Activated CD8-positive, alpha-beta memory T cell treated with anti-CD3 and anti-CD28 coated beads, Interleukin-2, amount 50 U/mL, for 24 hours (primary cell): ENCODE results near the gene ACADL.
"Not testable (repeated sequence)": the region's sequence is repeated elsewhere in the genome, so short reads cannot be mapped to it uniquely, and the experiment has no call there.

Source experiments
- DNase-seq: peaks from one replicate; pipeline ENCODE4 v3.0.0-alpha.2; 2020; ENCODE audit errors: extremely low read depth

The ACADL gene

DNA sequence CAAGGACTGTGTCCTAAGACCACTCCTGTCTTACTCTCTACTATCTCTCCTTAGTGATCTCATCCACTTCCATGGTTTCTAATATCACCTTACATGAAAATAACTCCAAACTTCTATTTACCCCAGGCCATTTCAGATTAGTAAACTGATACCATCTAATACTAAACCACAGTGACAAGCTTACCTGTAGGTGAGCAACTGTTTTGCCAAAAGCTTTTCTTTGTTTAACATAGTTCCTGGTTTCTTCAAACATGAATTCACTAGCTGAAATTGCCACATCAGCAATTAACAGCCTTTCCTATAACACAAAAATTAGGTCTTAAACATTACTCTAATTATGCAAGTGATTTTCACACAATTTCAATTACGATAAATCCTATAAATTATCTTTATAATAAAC is 22.1 kb downstream of the ACADL start:
- no peak for DNase-seq

DNA sequence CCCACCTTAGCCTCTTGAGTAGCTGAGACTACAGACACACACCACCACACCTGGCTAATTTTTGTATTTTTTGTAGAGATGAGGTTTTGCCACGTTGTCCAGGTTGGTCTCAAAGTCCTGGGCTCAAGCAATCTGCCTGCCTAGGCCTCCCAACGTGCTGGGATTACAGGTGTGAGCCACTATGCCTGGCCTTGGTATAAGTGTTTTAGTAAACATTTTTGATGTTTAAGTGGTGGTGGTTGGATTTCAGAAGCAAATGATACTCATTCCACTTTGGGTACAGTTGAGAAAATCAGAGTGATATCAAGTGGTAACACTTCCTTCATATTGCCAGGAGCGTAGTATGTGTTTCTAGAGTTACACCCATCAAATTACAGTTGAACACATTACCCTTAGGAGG is 25.4 kb downstream of the ACADL start:
- DNase-seq = no peak

DNA sequence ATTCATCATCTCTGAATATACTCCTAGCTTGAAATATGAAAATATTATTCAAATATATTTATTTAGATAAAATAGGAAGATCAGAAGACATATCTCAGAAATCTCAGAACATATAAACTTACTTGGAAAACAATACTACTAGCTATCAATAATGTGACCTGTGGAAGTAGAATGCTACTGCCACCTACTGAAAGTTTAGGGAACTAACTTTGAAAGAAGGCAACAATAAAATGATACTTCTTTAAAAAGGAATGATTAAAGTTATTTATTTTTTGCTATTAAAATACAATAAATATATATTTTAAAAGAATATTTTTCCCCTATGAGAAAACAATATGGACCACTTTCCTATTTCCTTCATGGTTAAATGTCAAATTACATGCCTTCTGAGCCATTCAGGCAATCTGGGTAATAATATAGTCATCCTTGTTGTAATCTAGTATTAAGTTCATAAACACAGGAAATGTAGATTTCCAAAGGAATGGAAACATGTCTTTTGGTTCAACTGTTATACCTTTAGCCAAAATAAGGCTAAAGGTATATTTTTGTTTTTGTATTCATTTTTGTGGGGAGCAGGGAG is 26.0 kb downstream of the ACADL start:
- no peak for DNase-seq

DNA sequence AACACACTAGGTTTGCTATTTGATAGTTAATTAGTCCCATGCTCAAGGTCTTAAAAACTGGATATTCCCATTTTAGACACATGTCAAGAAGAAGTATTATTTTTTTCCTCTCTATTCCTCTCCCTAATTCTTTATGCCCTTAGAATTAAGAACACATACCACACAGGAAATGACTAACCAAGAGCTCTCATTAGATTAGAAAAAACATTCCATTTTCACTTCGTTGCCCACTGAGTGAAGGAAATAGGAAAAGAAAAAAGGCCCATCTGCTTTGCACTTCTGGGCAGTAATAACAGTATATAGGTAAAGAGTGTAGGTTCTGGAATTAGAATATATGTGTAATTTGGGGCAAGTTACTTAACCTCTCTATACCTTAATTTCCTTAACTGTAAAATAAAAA is 26.9 kb downstream of the ACADL start:
- DNase-seq = no peak

DNA sequence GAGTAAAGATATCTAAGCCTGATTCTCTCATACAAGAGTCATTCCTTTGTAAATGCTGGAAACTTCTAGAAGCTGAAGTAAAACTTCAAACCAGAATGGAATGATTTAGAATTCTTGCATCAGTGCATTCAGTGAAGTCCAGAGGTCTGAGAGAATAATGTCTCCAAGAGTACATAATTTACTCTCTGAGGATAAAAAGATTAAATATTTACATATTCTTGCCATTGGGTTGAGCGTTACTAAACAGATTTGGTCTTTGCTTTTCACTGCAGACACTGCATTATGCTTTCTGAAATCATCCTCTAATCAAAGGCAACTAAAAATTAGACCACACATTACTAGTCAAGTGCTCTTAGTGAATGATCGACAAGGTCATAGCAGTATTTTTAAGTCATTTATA is 27.5 kb downstream of the ACADL start:
- no peak for DNase-seq

DNA sequence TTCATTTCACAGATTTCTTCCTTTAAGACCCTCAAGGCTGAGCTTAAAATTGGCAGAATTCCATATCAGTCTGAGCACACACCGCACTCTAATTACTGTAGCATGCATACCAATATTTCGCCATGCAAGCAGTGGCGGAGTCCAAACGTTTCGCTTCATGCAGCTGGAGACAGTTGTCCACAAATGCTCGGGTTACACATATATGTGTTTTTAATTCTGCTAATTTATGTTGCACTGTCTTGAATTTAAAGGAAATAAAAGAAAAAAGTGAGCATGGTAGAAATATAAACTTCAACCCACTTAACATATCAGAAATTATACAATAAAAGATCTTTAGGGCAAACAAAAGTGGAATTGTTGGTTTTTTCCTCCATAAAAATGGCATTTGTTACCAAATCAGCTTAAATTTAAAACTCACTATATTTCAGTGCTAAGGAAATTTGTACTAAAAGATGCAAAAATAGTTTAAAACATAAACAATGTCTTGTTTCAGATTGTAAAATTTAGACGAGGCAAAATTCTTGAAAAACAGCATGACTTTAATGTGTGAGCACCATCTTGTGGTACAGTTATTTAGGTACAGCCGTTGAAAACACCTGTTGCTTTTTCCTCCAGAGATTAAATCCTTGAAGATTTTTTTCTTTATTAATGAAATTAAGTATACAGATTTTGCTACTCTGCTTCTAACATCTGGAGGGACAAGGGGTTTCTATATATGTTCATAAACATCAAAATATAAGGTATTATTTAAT is 30.0 kb downstream of the ACADL start:
- no peak for DNase-seq

DNA sequence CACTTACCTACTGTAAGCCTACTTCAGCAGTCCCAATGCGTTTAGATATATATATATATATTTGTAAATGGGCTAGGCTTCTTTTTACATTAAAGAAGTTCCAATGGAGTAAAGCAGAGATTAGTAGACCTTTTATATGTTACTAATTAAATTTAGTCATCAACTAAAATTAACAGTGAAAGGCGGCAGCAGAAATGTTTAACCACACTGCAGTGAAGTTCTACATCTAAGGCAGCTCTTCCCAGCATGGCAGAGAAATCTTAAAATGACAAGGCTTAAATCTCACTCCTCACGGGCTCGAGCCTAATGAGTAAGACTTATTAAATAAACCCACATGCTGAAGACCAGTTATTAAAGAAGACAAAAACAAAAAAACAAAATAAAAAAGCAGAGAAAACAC is 34.9 kb downstream of the ACADL start:
- DNase-seq = no peak

DNA sequence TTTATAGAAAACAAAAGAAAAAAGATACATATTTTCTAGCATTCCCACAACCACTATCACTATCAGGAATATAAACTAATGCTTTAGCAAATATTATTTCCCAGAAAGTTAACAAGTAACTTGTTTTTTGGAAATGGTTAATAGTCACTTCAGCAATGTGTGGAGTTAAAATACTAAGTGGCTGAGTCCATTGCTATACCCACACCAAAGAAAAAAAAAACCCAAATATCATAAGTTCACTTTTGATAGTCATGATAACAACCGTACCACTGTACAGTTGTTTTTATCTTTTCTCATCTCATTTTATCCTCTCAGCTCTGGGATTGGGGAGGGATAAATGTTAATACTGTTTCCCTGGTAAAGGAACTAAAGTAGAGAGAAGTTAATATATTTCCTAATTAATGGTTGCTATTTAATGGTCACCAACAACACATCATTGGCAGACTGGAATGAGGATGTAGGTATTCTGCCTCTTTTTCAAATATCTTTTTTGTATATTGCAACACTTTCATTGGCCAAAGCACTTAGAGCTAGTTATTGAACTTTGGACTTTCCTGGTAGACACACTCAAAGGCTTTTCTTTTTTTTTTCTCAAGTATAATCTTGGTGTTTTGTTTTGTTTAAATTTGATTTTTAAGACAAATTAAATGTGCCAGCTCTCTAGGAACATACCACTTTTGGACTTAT is 35.7 kb downstream of the ACADL start:
- no peak for DNase-seq

DNA sequence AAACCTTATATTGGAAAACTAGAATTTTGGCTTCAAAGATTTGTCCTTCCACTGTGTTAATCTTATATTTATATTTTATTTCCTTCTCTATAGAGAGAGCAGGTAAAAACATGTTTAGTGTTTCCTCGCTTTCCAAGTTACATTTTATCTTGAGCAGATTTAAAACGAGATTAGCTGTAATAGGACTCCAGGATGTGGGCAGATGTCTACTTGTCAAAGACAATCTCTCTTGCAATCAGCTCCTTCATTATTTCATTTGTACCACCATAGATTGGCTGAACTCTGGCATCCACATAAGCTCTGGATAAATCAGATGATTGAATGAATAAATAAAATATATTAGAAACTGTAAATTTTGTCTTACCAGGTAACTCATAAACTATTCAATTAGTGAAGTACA is 36.5 kb downstream of the ACADL start:
- DNase-seq = no peak

DNA sequence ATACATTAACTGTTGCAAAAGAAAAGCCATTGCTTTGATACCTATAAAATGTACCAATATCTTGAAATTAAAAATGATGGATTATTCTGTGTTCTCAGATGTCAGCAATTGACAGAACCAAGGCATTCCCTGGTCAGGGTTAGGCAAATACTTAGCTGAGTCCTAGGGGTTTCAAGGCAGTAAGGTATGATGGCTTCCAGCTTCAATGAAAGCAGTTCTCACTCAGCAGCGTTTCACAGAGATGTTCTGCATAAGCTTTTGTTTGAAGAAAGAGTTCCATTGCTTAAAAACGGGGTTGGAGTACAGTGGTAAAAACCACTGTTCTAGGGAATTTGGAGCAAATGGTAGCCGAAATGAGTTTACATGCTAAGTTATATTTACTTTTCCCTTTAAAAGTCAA is 37.1 kb downstream of the ACADL start:
- no peak for DNase-seq

DNA sequence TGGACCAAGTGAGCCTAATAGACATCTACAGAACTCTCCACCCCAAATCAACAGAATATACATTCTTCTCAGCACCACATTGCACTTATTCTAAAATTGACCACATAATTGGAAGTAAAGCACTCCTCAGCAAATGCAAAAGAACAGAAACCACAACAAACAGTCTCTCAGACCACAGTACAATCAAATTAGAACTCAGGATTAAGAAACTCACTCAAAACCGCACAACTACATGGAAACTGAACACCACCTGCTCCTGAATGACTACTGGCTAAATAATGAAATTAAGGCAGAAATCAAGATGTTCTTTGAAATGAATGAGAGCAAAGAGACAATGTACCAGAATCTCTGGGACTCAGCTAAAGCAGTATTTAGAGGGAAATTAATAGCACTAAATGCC is 41.3 kb downstream of the ACADL start:
- not testable (repeated sequence) for DNase-seq

DNA sequence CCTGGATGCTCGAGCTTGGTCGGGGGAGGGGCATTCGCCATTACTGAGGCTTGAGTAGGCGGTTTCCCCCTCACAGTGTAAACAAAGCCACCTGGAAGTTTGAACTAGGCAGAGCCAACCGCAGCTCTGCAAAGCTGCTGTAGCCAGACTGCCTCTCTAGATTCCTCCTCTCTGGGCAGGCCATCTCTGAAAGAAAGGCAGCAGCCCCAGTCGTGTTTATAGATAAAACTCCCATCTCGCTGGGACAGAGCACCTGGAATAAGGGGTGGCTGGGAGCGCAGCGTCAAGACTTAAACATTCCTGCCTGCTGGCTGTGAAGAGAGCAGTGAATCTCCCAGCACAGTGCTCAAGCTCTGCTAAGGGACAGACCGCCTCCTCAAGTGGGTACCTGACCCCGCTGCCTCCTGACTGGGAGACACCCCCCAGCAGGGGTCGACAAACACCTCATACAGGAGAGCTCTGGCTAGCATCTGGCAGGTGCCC is 43.6 kb downstream of the ACADL start:
- not testable (repeated sequence) for DNase-seq

DNA sequence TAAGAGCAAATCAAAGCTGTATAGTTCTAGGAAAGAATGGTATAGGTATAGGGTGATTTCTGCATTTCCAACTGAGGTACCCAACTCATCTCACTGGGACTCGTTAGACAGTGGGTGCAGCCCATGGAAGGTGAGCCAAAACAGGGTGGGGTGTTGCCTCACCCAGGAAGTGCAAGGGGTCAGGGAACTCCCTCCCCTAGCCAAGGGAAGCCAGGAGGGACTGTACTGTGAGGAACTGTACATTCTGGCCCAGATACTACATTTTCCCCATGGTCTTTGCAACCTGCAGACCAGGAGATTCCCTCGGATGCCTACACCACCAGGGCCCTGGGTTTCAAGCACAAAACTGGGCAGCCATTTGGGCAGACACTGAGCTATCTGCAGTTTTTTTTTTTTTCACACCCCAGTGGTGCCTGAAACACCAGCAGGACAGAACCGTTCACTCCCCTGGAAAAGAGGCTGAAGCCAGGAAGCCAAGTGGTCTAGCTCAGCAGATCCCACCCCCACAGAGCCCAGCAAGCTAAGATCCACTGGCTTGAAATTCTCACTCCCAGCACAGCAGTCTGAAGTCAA is 44.1 kb downstream of the ACADL start:
- not testable (repeated sequence) for DNase-seq

DNA sequence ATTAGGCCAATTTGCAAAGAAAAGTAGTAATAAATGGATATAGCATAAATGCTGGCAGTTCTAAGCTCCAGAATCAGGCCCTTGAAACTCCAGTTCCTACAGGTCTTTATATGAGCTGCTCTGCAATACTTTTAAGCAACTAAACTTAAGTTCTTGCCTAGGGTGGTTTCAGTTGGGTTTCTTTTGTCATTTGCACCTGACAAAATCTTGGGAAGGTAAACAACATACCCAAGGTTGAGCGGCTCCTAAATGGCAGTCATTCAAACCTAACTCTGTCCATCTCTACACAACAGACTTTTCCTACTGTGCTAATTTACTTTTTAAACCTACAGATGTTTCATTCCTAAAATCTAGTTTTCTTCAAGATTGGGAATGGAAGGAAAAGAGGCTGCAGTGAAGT is 44.8 kb downstream of the ACADL start:
- DNase-seq = no peak

DNA sequence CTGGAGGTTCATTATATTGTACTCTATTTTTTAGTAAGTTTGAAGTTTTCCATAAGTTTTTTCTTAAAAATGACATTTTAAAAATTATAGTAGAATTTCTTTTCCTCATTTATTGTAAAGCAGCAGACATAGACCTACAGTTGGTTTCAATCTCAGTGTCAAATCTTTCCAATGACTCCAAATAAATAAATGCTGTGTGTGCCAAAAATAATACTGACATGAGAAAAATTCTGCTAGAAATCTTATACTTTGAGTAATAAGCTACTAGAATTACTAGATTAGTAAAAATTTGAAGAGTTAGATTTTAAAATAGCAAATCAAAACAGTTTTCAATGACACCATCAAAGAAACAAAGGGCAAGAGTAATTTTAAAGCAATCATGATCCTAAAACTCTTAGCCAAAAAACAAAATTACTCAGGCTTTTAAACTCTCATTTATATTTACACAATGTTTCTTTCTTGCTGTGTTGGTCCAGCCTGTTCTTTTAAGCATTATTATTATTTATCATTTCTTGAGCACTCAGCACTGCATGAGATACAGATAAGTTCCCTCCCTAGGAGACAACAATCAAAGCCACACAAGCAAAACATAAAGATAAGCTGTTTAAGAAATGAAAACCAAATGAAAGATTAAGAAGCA is 45.8 kb downstream of the ACADL start:
- DNase-seq = no peak

DNA sequence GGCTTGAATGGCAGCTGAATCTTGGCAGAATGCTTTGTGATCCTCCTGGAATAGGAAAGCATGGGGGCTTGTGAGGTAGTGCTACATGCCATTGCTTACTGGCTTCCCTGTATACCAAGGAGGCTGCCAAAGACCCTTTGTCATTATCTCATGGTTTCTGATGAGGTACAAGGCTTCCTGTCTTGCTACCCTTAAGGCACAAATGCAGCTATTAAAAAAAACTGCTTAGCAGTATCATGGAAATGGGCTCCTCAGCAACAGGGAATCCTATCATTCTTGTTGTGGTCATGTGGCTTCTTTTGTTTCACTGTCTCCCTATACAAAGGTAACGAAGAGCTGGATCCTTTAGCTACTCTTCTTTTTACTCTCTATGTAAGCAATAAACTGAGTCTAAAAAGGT is 47.5 kb downstream of the ACADL start:
- no peak for DNase-seq

DNA sequence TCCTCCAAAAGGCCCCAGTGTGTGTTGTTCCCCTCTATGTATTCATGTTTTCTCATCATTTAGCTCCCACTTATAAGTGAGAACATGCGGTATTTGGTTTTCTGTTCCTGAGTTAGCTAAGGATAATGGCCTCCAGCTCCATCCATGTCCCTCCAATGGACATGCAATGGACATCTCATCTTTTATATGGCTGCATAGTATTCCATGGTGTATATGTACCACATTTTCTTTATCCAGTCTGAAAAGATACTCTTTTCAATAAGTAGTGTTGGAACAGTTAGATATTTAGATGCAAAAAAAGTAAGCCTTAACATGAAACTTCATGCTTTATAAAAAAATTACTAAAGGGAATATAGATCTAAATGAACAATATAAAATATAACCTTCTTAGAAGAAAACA is 48.1 kb downstream of the ACADL start:
- DNase-seq = not testable (repeated sequence)

DNA sequence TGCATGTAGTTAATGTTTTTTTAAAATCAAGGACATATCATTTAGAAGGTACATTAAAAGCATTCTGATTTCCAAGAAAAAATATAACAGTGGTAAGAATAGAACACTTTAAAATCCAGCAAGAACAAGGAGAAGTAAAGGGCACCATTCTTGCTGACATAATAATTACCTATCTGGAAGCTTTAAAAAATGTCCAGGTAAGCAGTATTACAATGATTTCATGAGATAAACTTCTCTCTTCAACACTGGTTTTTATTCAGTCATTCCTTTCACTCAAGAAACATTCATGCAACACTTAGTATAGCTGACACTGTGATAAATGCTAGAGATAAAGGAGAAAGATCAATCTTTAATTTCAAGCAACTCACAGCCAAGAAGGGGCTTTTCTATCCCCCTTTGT is 51.2 kb downstream of the ACADL start:
- no peak for DNase-seq

DNA sequence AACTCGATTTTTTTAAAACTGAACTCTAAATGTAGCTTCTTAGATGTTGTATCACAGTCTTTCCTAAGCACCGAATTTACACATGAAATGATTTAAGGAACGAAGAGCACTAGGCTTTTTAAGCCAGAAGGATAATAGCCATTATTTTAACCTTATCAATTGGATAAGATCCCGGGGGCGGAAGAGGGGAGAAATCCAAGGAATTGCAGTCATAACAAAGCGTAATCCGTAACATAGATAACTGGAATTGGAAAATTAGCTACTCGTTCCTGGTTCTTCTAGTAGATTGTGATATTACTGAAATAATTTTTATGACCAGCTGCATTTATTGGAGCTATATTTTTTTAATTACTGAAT is 53.0 kb downstream of the ACADL start:
- no peak for DNase-seq

DNA sequence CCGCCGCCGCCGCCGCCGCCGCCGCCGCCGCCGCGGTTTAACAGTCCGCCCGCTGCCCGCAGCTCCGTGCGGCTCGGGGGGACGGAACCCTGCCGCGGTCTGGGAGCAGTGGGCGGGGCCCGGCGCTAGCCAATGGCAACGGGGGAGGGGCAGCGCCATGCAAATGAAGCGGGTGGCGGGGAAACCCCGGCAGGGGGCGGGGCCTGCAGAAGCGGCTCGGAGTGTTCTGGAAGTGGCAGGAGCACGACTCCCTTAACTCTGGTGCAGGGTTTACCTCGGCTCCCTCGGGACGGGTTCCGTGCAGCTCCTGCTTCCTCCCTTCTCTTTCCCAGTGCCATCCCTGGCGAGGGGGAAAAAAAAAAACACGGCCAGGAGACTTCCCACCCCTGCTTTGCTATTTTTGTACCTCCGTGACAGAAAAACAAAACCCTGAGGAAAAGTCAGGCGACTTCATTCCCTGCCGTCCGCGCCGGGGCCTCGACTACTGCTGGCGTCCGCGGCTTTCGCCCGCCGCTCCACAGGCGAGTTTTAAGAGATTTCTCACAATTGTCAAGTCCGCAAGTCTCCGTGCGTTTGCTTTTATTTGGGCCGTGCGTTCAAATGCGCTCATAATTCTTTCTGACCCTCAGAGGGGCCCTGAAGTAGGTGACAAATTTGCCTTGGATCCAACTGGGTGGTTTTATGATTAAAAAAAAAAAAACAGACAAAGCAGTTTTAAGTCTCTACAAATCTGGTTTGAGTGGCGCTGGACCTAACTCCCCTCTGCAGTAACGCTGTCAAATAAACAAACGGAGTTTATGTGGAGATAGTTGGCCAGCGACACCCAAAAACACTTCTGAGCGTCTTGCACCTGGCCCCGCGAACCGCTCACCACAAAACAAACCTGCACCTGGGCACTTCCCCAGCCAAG is 53.7 kb downstream of the ACADL start, which contains the start of gene KANSL1L:
KANSL1L (minus strand) TSS at position 101 of the 910 bp plus-strand sequence. CDS start 16,827 bp downstream, outside the sequence.
- DNase-seq = peak; percentile 95
